ENCODE data around the gene PRPF19.

PRPF19 gene

GRCh38 chr11:60872961-60873524 is 33.3 kb downstream of the PRPF19 start:
- peak; percentile 65 to 81 for DNase-seq

- DNase-seq, result peak; percentile 54 to 68
Observed at GRCh38 chr11:60872124-60872960, 34.0 kb downstream of the PRPF19 start.

- peak in 1 of 2 donors; percentile 8 for DNase-seq
Observed at GRCh38 chr11:60871378-60872061, 34.9 kb downstream of the PRPF19 start.

- no peak for DNase-seq
Observed at GRCh38 chr11:60870733-60871377, 35.5 kb downstream of the PRPF19 start.

GRCh38 chr11:60870276-60870675 is 36.1 kb downstream of the PRPF19 start:
- DNase-seq, result no peak

GRCh38 chr11:60869451-60869825 is 36.9 kb downstream of the PRPF19 start:
- no peak for DNase-seq

- no peak for DNase-seq
Observed at GRCh38 chr11:60868682-60869450, 37.5 kb downstream of the PRPF19 start.

- no peak for DNase-seq
Observed at GRCh38 chr11:60867871-60868681, 38.3 kb downstream of the PRPF19 start.

- DNase-seq, result no peak
Observed at GRCh38 chr11:60866911-60867870, 39.2 kb downstream of the PRPF19 start, which contains the start of gene ZP1. TSS of gene ZP1 (plus strand) at chr11:60867542. CDS start at chr11:60867562, 20 bp downstream.

- no peak for DNase-seq
Observed at GRCh38 chr11:60864856-60865513, 41.4 kb downstream of the PRPF19 start.

- DNase-seq, result no peak
Observed at GRCh38 chr11:60863550-60864521, 42.5 kb downstream of the PRPF19 start.

GRCh38 chr11:60862171-60862570 is 44.2 kb downstream of the PRPF19 start:
- DNase-seq, result no peak

GRCh38 chr11:60860943-60861342 is 45.4 kb downstream of the PRPF19 start:
- no peak for DNase-seq

GRCh38 chr11:60859616-60860250 is 46.7 kb downstream of the PRPF19 start:
- no peak for DNase-seq

- DNase-seq, result no peak
Observed at GRCh38 chr11:60858731-60859464, 47.5 kb downstream of the PRPF19 start.

- DNase-seq, result no peak
Observed at GRCh38 chr11:60858236-60858635, 48.1 kb downstream of the PRPF19 start.
